HG03558 (cell line): ENCODE data around the gene CUEDC1.

Experiments
- ATAC-seq: cut with Tn5 transposase; IDR thresholded peaks from one replicate; pipeline ENCODE4 v1.9.1; 2021; ENCODE audit warnings: moderate number of reproducible peaks; ENCODE audit not compliant: unreplicated experiment; ENCODE audit errors: extremely low read depth

The CUEDC1 gene, protein sequence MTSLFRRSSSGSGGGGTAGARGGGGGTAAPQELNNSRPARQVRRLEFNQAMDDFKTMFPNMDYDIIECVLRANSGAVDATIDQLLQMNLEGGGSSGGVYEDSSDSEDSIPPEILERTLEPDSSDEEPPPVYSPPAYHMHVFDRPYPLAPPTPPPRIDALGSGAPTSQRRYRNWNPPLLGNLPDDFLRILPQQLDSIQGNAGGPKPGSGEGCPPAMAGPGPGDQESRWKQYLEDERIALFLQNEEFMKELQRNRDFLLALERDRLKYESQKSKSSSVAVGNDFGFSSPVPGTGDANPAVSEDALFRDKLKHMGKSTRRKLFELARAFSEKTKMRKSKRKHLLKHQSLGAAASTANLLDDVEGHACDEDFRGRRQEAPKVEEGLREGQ

DNA sequence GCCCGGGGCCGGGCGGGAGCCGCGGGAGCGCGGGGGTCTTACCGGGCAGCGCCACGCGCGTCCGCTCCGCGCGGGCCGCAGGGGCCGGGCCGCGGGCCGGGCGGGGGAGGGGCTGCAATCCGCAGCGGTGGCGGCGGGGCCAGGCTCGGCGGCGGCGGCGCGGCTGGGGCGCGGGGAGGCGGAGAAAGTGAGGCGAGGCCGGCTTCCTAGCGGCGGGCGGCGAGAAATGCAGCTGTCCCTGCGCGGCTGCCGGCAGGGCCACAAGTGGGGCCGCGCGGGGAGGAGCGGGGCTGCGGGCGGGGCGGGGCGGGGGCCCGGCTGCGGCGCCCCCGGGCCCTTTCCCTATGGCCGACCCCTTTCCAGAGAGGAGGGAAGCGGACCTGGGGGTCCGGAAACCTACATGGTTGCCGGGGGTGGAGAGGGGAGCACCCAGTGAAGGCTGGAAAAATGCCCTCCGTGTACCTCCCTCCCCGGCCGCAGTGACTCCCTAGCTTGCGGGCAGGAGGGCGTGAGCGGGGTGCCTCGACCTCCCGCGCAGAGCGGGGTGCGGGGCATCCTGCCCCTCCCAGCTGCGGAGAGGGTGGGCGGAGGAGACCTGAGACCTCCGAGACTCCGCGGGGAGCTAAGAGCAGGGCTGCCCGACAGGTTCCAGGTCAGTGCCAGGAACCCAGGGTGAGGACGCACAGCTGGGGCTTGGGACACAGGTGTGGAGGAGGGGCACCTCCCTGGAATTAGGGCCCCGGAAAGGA is at the start of gene CUEDC1:
TSS of gene CUEDC1 (minus strand) at position 230 of the 749 bp plus-strand sequence. CDS start 69,848 bp downstream, outside the sequence.
- no peak for ATAC-seq

- ATAC-seq = no peak
Measured at GRCh38 chr17:58004060-58004459, 48.8 kb upstream of the CUEDC1 start.

DNA sequence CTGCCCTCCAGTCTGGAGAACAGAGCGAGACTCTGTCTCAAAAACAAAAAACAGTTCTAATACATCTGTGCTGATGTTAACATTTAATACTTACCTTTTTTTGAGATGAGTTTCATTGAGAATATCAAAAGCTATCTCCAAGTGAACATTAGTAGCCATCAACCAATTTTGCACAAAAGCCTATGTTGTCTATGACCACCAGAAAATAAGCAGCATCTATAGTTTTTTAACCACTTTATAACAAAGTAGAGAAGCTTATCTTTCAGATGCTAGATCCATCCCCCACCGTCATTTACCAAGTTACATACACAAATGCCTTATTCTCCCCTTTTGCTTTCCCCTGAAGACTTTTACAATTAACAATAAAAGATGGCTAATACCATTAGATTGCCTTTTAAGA is 47.8 kb upstream of the CUEDC1 start:
- ATAC-seq = no peak

DNA sequence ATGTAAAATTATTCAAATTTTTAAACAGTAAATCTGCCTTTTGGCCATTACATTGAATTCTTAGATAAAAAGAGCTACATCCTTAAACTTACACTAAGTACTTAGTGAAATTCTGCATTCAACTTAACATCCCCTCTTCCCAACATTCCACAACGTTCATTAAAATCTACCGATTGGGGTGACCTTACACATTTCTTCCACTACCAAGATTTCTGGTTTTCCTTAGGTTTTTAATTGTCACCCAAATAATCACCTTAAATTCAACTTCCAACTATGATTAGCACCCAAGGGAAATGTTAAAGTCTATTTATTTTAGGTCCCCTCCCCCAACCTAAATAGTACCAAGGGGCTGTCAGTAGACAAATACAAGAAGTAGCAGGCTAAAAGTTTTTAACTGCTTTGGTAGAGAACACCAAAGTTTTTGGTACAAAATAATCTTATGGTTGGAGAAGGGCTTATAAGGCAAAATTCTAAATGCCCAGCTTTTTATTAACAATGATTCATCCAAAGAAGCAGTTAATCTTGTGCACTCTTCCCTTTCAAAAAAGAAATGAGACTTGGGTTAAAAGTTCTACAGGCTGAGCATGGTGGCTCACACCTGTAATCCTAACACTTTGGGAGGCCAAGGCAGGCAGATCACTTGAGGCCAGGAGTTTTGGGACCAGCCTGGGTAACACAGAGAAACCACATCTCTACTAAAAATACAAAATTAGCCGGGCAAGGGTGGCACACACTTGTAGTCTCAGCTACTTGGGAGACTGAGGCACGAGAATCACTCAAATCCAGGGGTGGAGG is 47.1 kb upstream of the CUEDC1 start:
- no peak for ATAC-seq

DNA sequence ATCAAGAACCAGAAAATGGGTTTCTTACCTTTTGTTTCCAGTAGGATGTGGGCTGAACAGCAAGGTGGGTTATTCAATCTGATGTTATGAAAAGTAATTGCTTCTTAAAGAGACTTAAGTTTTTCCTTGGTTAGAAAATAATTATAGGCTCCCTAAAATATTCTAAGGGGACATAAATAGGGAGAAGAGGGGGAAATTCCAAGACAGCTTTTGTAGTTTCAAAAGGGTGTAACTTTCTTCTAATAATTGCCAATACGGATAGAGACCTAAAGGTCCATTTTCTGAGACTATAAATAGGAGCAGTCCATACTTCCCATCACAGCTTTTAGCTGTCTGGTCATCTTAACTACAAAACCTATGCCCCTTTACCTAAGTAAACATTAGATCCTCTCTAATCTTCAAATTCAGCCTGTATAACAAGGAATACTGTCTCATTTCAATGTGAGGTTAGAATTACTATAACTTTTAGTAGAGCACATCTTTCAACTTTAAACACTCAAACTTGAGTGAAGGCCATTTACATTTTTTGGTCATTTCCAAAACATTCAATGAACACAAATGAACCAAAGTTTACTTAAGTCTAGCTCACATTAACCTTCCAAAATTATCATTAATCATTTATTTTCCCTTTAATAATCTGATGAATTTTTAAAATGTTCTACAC is 46.4 kb upstream of the CUEDC1 start:
- ATAC-seq = no peak

DNA sequence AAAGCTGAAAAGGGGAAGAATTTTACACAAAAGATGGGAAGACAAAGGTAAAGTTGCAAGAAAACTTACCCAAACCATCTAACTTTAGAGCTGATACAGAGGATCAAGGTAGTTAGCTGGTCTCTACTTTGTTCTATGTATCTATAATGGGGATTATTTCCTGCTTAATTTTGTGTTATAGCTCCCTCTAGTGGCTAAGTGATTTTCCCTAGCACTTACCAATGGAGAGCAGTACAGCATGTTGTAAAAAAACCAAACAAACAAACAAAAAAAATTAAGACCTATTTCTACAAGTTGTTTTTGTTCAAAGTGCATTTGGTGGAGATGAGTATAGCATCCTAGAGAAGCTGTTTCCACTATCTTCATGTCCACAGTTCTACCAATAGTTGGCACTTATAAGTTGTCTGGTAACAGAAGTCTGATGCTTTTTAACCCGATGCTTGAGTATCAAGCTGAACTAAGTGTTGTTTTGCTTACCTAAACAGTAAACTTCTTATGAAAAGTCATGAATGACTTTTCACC is 44.3 kb upstream of the CUEDC1 start:
- no peak for ATAC-seq

- ATAC-seq = no peak
Measured at GRCh38 chr17:57999010-57999495, 43.8 kb upstream of the CUEDC1 start.

DNA sequence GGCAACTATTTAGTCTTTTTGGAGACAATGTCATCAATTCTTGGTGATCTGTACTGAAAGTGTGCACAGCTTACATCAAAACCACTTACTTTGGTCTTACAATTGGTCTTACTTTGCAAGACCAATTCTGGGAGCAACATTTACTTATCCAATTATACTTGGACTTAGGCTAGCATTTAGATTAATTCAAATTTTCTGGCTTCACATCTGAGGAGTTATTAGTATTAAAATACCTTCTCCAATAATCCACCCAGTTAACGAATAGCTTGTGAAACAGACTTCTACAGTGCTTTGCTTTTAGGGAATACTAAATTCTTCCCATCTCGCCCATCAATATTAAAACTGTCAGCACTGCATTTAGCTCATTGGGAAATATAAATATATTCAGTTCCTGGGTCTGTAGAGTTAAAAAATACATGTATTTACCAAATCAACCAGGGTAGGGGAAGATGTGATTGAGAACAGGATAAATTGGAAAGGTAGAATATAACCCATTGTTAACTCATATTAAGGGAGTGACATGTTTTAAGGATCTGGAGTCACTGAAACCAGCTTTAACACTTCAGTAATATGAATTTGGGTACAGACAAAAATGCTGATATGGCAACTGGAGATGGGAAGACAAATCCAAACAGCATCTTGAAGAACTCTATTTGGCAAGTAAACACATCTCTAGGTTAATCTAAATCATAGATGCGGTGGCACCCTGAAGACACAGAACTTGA is 42.0 kb upstream of the CUEDC1 start:
- ATAC-seq = no peak

DNA sequence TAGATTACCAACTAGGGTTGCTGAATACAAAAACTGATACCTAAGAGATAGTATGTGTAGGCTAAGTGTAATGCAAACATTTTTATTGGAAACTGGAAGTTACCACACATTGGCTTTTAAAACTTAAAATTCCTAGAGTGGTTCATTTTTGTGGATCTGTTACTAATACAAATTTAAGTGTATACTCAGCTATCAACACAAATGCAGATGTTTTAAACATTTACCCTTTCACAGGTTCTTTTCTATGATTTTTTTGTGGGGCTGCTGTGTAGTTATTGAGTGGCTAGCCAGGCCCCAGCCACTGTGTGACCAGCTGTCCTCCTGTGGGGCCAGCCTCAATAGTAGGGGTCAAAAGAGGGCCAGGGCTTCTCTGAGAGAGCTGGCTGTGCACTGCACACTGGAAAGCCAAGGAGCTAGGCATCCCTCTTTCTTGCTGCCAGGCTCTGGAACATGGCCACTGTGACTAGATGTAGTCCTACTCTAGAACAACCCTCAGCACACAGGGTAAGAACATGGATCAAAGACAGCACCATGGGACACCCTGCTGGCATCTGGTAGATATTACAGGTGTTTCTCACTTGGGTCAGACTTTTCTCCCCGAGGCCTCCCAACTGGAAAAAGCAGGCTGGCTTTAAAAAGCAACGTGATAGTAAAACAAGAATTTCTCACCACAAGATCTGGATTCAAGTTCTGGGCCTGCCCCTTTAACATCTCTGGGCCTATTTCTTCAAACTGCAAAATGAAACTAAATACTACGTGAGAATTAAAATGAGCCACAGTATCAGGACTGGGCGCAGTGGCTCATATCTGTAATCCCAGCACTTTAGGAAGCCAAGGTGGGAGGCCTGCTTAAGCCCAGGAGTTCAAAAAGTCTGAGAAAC is 40.1 kb upstream of the CUEDC1 start:
- peak; percentile 51 for ATAC-seq

DNA sequence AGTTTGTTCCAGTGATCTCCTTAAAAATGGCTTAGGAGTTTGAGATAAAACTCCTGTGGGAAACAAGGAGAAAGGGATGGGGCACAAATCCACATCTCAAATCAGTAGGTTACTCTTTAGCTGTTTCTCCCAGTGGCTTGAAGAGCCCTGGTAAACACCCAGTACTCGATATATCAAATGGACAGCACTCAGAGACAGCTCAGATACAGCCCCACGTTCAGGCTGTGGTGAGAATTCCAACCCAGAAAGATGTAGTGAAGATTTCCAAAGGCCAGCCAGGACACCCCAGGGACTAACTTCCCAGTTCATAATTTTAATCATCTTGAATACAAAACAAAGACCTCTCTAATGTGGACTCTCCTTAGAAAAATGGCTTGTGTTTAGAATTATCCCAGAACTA is 39.2 kb upstream of the CUEDC1 start:
- ATAC-seq = no peak

GRCh38 chr17:57993471-57994365 is 38.5 kb upstream of the CUEDC1 start:
- no peak for ATAC-seq

DNA sequence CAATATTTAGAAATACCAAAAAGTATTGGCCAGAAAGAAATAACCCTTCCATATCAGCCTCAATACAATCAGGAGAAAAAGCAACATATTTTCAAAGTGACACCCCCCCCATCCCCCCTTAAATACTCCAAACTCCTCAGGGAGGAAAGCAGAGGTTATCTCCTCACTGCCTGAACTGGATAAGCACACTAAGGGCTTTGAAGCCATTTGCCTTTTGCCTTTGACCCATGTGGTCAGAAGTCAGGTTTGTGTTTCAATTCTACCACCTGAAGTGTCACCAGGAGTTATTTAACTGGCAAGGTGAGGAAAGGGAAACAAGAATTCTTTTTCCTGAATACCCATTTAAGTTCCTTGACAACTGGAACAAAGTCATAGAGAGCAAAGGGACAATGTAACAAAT is 36.3 kb upstream of the CUEDC1 start:
- no peak for ATAC-seq

DNA sequence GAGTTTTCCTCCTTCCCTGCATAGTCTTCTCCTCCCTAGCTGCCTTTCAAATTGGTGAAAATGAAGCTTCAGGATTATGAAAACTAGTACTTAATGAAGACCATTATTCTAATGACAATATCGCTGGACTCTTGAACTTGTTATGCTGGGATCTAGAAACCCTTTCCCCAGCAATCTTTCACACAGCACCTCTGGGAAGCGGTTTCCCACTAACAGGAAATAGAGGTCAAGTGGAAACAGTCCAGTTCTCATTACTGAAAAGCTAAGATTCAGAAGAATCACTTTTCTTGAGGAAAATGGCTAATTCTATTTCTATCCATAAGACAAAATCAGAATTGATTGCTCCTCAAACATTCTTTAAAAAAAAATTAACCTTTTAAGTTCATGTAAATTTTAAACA is 34.8 kb upstream of the CUEDC1 start:
- ATAC-seq = no peak

DNA sequence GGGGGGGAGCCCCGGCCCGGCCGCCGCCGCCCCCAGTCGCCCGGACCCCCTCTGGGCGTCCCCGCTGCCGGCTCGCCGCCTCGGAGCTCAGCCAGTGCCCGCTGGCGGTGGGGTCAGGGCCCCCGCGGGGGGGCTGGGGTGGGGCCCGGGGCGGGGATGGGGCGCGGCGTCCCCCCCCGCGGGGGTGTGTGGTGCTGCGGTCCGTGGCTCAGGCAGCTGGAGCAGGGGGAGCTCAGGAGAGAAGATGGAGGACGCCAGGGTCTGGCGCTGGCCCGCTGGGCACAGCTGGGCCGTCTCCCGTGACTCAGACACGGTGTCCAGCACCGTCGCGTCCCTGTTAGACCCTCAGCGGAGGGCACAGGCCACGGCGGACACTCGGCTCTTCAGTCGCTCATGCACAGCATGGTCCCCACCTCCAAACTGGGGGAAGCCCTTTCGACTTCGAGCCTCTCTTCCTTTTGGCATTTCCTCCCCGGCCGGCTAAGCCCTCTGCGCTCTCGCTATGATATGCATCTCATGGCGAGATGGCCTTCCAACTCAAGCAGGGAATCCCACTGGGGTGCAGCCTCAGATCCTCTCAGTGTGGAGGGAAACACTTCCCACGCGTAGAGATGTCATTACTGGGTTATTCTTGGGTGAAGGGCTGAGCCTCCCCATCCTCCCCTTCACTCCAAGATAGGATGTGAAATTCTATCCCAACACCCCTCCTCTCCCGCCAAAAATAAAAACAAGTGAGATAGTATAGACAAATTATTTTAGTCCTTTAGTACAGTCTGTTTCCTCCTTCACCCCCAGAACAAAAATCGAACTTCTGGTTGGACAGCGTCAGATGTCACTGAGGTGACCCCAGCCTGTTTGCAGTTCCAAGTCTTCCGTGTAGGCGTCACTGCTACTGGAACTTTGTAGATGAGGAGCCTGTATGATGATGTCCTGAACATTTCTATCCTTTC is 33.4 kb upstream of the CUEDC1 start:
- peak; percentile 36 for ATAC-seq

DNA sequence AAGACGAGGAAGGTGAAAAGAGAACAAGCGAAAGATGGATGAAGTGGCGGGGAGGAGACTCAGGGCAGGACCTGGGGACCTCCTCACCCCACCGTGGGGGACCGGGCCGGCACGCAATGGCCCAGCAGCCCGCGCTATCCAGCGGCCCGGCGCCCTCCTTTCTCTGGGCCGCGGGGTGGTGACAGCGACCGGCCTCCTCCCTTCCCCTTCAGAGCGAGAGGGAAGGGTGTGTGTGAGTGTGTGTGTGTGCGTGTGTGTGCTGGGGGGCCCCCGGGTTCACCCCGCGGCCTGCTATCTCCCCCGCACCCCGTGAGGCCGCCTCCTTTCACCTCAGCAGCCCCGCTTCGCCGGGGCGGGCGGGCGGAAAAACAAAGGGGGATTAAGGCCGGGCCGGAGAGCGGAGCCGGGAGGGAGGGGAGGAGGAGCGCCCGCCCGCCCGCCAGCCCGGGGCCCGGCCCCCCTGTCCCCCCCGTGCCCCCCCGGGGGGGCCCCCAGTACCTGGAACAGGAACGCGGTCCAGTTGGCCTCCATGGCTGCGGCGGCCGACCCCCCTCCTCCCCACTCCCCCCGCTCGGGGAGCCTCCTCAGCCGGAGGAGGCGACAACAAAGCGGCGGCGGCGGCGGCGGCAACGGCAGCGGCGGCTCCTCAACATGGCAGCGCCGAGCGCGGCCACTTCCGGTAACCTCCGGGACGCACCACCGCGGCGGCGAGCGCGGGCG is 32.5 kb upstream of the CUEDC1 start, which contains the start of gene VEZF1:
TSS of gene VEZF1 (minus strand) at position 674 of the 720 bp plus-strand sequence. CDS start at position 531, 143 bp downstream.
- ATAC-seq = no peak
